ENCODE data around the gene RAPGEF4. TPM values are rescaled to one million over a fixed set of nuclear protein-coding genes. Genes with fewer than 3 reads are reported as not detected.

Gene RAPGEF4
- total RNA-seq, 6 experiments from 2014 or later: 9.5 to 18.4 (median 14.7) TPM

GRCh38 chr2:172972005-172972619, 236.5 kb downstream of the RAPGEF4 start:
- intact Hi-C loops (cut with DNase I): no loop called here
- peak; percentile 46 to 67 (median 66) for DNase-seq
- ATAC-seq: peak; percentile 29 to 50 (median 36)
- Histone ChIP-seq H3K4me3 (no peak overlapping the region), H3K4me1 (peaks cover 0 to 28% (median 13%) of the 10 kb centered on the region in 4 donors), H3K9me3 (no peaks in the 10 kb centered on the region), H3K36me3 (no peaks in the 10 kb centered on the region), H3K27me3 (no peaks in the 10 kb centered on the region), H3K27ac (no peak overlapping the region)
- WGBS (ENCODE audit: insufficient coverage, low coverage, low lambda C conversion rate, missing lambda C conversion rate): 49% methylated on average over 12 of the region's 12 CpGs
- TF ChIP-seq CTCF (IDR thresholded peaks at IDR 0.05): peak; percentile 53 to 78 (median 75)
- no peak for TF ChIP-seq POLR2A (IDR thresholded peaks at IDR 0.05)

DNA sequence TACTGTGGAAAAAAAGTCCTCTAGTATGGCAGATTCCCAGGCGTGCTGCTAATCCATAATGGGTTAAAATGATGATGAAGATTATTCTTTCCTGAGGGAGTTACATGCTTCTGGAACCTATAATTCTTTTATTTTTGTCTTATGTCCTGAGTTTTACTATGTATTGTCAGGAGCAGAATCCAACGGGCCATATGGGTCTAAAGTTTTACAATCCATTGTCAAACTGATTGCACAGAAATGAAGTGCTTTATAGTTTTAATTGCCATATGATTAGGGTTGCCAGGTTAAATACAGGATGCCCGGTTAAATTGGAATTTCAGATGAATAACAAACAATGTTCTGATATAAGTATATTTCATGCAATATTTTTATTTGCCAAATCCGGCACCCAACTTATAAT, 239.1 kb downstream of the RAPGEF4 start:
- intact Hi-C loops (cut with DNase I): no loop called here
- Histone ChIP-seq H3K36me3 (no peaks in the 10 kb centered on the region), H3K4me1 (peaks cover 0 to 7% (median 3%) of the 10 kb centered on the region in 4 donors), H3K9me3 (no peaks in the 10 kb centered on the region), H3K4me3 (no peak overlapping the region), H3K27ac (no peak overlapping the region), H3K27me3 (no peaks in the 10 kb centered on the region)
- TF ChIP-seq POLR2A (IDR thresholded peaks at IDR 0.05) (no peak), CTCF (IDR thresholded peaks at IDR 0.05) (no peak)
- no peak for ATAC-seq
- DNase-seq: no peak
- WGBS (ENCODE audit: insufficient coverage, low coverage, low lambda C conversion rate, missing lambda C conversion rate): 81% methylated on average over 4 of the region's 4 CpGs

DNA sequence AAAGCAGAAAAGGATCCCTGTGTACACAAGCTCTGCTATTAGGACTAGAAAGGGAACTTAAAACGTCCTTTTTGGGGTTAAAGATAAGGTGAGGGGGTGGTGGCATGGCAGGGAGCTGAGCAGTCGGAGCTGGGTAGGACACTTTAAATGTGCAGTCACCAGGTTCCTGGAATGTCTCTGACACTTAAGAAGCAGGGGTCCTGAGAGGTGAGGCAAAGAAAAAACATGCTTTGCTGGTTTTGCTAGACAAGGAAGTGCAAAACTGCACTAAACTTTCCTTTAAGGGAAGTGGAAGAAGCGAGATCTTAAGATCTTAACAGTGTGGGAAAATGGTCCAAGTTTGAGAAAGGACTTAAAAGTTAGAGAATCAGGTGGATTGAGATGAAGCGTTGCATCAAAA, 240.5 kb downstream of the RAPGEF4 start:
- Histone ChIP-seq H3K27ac (no peak overlapping the region), H3K27me3 (no peaks in the 10 kb centered on the region), H3K9me3 (no peaks in the 10 kb centered on the region), H3K4me3 (no peak overlapping the region), H3K4me1 (peaks cover 0 to 5% (median 0%) of the 10 kb centered on the region in 4 donors), H3K36me3 (no peaks in the 10 kb centered on the region)
- TF ChIP-seq CTCF (IDR thresholded peaks at IDR 0.05) (no peak), POLR2A (IDR thresholded peaks at IDR 0.05) (no peak)
- intact Hi-C loops (cut with DNase I): no loop called here
- ATAC-seq (no peak), DNase-seq (no peak)
- WGBS (ENCODE audit: insufficient coverage, low coverage, low lambda C conversion rate, missing lambda C conversion rate): 60% methylated on average over 4 of the region's 4 CpGs

DNA sequence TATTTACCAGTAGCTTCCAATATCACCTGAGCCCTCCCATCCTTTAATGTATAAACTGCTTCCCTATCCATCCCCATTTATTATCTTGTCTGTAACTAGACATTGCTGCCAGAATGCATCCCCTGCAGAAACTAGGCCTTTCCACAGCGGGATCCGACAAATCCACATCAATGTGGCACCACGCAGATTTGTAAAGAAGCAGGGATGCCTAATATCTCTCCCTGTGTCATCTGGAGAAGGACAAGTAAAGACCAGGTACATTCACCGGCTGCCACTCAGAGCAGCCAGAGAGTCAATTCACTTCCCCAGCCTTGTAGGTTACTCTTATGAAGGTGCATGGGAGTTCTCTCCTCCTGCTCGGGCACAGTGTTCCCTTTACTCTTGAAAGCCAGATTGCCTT, 241.2 kb downstream of the RAPGEF4 start:
- Histone ChIP-seq H3K4me3 (no peak overlapping the region), H3K4me1 (no peaks in the 10 kb centered on the region), H3K27me3 (no peaks in the 10 kb centered on the region), H3K36me3 (no peaks in the 10 kb centered on the region), H3K9me3 (no peaks in the 10 kb centered on the region), H3K27ac (no peak overlapping the region)
- 100% methylated on average over 3 of the region's 5 CpGs for WGBS (ENCODE audit: insufficient coverage, low coverage, low lambda C conversion rate, missing lambda C conversion rate)
- ATAC-seq: no peak
- intact Hi-C loops (cut with DNase I): no loop called here
- DNase-seq: no peak
- TF ChIP-seq CTCF (IDR thresholded peaks at IDR 0.05) (no peak), POLR2A (IDR thresholded peaks at IDR 0.05) (no peak)
